Breast epithelium (tissue), 4 donors: ENCODE results near the gene TAF5L. TPM values are rescaled to one million over a fixed set of nuclear protein-coding genes. Genes with fewer than 3 reads are reported as not detected.
A peak's percentile ranks its signal among the peaks of the same experiment; 100 is the strongest.

ENCODE experiments used
- DNase-seq, 2 donors: peaks; one replicate each; pipeline ENCODE4 v3.0.0-alpha.2; 2019; ENCODE audit warnings: low spot score in 2 of 2
- H3K27ac ChIP-seq, 2 donors: fragments of 200-600 bp; sonication (generic) in 1 of 2; one replicate each; pipeline ENCODE4 v1.5.1; 2016 to 2019; ENCODE audit warnings: mild to moderate bottlenecking in 1 of 2
- H3K27me3 ChIP-seq, 2 donors: fragments of 200-600 bp; sonication (generic) in 1 of 2; one replicate each; pipeline versions ENCODE4 v1.5.1 to v1.6.0; 2017 to 2019; ENCODE audit warnings: control low read depth in 1 of 2, mild to moderate bottlenecking in 1 of 2
- H3K36me3 ChIP-seq: fragments of 200-600 bp; one replicate; pipeline ENCODE4 v1.5.1; 2019
- H3K4me1 ChIP-seq, 2 donors: fragments of 200-600 bp; sonication (generic); one replicate each; pipeline ENCODE4 v1.5.1; 2016 to 2019; ENCODE audit warnings: control low read depth in 1 of 2
- H3K4me3 ChIP-seq, 3 donors: fragments of 200-600 bp; sonication (generic); 1 replicate in 2 of 3; 2 replicates in 1 of 3; pipeline ENCODE4 v1.5.1; 2016 to 2019; ENCODE audit warnings: mild to moderate bottlenecking in 3 of 3, moderate library complexity in 2 of 3
- H3K9me3 ChIP-seq, 2 donors: fragments of 200-600 bp; sonication (generic) in 1 of 2; one replicate each; pipeline ENCODE4 v1.5.1; 2016 to 2019; ENCODE audit warnings: control low read depth in 1 of 2
- CTCF ChIP-seq, 3 donors: fragments of 450-650 bp; IDR thresholded peaks; one replicate each; pipeline ENCODE4 v1.5.1; 2016 to 2017; ENCODE audit warnings: antibody characterized with exemption in 3 of 3, mild to moderate bottlenecking in 3 of 3, moderate library complexity in 3 of 3
- POLR2A ChIP-seq: fragments of 450-650 bp; IDR thresholded peaks from one replicate; pipeline ENCODE4 v1.6.1; 2016; ENCODE audit warnings: antibody characterized with exemption, mild to moderate bottlenecking, moderate library complexity
- POLR2AphosphoS5 ChIP-seq, 3 donors: sonication (generic); formaldehyde crosslinking; IDR thresholded peaks; one replicate each; pipeline ENCODE4 v1.6.1; 2017; ENCODE audit warnings: antibody characterized with exemption in 3 of 3
- intact Hi-C: fragments of 100-400 bp; cut with DNase I; formaldehyde crosslinking; loops from one replicate; pipeline ENCODE4 v1.15.1; 2023; ENCODE audit warnings: low total_unique reads
- total RNA-seq, 3 donors: library from RNA; depleted of rRNA; stranded (reverse); fragments of >200 nt; gene quantifications; one replicate each; pipeline ENCODE4 v1.1.0, GENCODE V29; 2016

The TAF5L gene
- total RNA-seq, 3 donors from 2014 or later: 15.4 to 18.3 (median 16.3) TPM

DNA sequence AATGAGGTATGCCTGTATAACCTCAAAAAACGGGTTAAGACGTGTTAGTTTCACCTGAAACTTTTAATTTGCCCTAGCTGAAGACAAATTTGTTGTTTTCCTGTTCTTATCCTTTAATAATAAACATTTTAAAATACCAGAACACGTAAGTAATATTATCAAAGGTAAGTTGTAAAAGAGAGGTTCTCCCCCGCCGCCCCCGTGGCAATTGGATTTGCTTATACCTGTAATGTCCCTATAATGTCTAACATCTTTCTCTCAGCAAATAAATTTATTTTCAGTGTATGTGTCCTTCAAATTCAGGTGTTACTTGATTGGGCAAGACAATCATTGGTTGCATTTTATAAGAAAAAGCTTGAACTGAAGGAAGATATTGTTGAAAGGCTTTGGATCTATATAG, 6.0 kb upstream of the TAF5L start:
- peaks cover 0 to 3% of the 10 kb centered on the region in 2 donors for H3K4me1 ChIP-seq
- no peak overlapping the region for H3K27ac ChIP-seq
- H3K27me3 ChIP-seq: no peaks in the 10 kb centered on the region
- no peak for DNase-seq
- H3K9me3 ChIP-seq: no peaks in the 10 kb centered on the region
- intact Hi-C loops: loop anchor here (10.0 kb wide), 1 partner anchor 653 kb away; no protein-coding TSS in a partner anchor
- no peak overlapping the region for H3K4me3 ChIP-seq
- TF ChIP-seq POLR2AphosphoS5 (IDR thresholded peaks at IDR 0.05): no peak
- no peak for TF ChIP-seq POLR2A
- no peak for TF ChIP-seq CTCF (IDR thresholded peaks at IDR 0.05)
- no peaks in the 10 kb centered on the region for H3K36me3 ChIP-seq

DNA sequence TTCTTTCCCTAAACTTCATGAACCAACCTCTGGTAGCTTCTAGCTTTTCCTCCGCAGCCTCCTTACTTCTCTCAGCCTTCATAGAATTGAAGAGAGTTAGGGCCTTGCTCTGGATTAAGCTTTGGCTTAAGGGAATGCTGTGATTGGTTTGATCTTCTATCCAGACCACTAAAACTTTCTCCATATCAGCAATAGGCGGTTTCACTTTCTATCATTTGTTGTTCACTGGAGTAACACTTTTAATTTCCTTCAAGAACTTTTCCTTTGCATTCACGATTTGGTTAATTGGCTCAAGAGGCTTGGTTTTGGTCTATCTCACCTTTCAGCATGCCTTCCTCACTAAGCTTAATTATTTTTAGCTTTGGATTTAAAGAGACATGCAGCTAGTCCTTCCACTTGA, 5.2 kb upstream of the TAF5L start:
- Histone ChIP-seq H3K4me1 (peaks cover 0 to 7% of the 10 kb centered on the region in 2 donors), H3K9me3 (no peaks in the 10 kb centered on the region), H3K4me3 (no peak overlapping the region), H3K27me3 (no peaks in the 10 kb centered on the region), H3K27ac (no peak overlapping the region), H3K36me3 (no peaks in the 10 kb centered on the region)
- TF ChIP-seq CTCF (IDR thresholded peaks at IDR 0.05): no peak
- intact Hi-C loops: loop anchor here (10.0 kb wide), 1 partner anchor 654 kb away; no protein-coding TSS in a partner anchor
- no peak for DNase-seq

DNA sequence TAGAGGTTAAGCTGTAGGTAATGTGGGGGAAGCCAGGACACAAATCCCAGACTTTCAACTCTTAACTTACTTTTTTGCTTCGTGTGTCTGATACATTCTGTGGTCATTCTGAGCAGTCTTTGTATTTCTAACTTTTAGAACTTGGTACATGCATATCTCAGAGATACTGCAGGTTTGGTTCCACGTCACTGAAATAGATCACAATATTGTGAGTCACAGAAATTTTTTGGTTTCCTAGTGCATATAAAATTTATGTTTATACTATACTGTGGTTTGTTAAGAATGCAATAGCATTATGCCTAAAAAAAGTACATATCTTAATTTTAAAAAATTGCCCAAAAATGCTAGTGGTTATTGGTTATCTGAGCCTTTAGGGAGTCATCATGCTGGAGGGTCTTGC, 3.3 kb upstream of the TAF5L start:
- intact Hi-C loops: loop anchor here (10.0 kb wide), 1 partner anchor 74 kb away; the partner anchor contains the start of gene ABCB10
- no peak overlapping the region for H3K4me3 ChIP-seq
- no peak for DNase-seq

DNA sequence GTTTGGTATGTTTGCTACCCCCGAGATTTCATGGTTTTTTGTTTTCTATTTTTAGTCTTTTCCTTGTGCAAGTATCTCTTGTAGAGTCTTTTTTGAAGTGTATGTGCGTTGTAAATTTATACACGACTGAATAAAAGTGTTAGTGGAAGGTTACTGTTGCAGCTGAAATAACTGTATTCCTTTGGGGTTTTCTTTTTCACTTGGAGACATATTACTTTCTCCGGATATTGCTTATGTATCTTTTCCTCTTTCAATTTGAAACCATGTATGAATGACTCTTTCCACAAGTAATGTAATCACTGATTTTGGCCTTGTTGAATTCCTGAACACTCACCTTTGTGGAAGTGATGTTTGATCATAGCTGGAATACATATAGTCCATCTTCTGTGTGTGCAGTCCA, 1.1 kb upstream of the TAF5L start:
- TF ChIP-seq POLR2AphosphoS5 (IDR thresholded peaks at IDR 0.05) (no peak), CTCF (IDR thresholded peaks at IDR 0.05) (no peak), POLR2A (no peak)
- no peak overlapping the region for H3K27ac ChIP-seq

More for the DNA sequence above, 3.3 kb upstream of the TAF5L start:
- Histone ChIP-seq H3K36me3 (no peaks in the 10 kb centered on the region), H3K27me3 (no peaks in the 10 kb centered on the region), H3K4me1 (peaks cover 0 to 13% of the 10 kb centered on the region in 2 donors), H3K9me3 (no peaks in the 10 kb centered on the region), H3K27ac (no peak overlapping the region)
- TF ChIP-seq POLR2A: no peak
- TF ChIP-seq CTCF (IDR thresholded peaks at IDR 0.05): no peak
- TF ChIP-seq POLR2AphosphoS5 (IDR thresholded peaks at IDR 0.05): no peak

GRCh38 chr1:229625071-229625914, 629 bp downstream of the TAF5L start:
- peak overlapping the region; percentile 78 to 96 (median 93) for H3K4me3 ChIP-seq
- no peaks in the 10 kb centered on the region for H3K9me3 ChIP-seq
- no peak for TF ChIP-seq POLR2A
- TF ChIP-seq CTCF (IDR thresholded peaks at IDR 0.05): no peak
- no peak for TF ChIP-seq POLR2AphosphoS5 (IDR thresholded peaks at IDR 0.05)
- H3K27ac ChIP-seq: peak overlapping the region; percentile 80 to 96
- peak in 1 of 2 donors; percentile 25 for DNase-seq
- intact Hi-C loops: loop anchor here (10.0 kb wide), 1 partner anchor 70 kb away; the partner anchor contains the start of gene ABCB10
- H3K36me3 ChIP-seq: no peaks in the 10 kb centered on the region
- no peaks in the 10 kb centered on the region for H3K27me3 ChIP-seq
- peaks cover 0 to 17% of the 10 kb centered on the region in 2 donors for H3K4me1 ChIP-seq

More for the DNA sequence above, 1.1 kb upstream of the TAF5L start:
- no peaks in the 10 kb centered on the region for H3K36me3 ChIP-seq
- H3K27me3 ChIP-seq: no peaks in the 10 kb centered on the region
- peaks cover 0 to 17% of the 10 kb centered on the region in 2 donors for H3K4me1 ChIP-seq
- H3K4me3 ChIP-seq: peak overlapping the region; percentile 78 to 96 (median 93)
- intact Hi-C loops: loop anchor here (10.0 kb wide), 1 partner anchor 72 kb away; the partner anchor contains the start of gene ABCB10
- H3K9me3 ChIP-seq: no peaks in the 10 kb centered on the region
- no peak for DNase-seq
